K562 (cell line): ENCODE results near the gene AQP2. TPM values are rescaled to one million over a fixed set of nuclear protein-coding genes. Genes with fewer than 3 reads are reported as not detected.

Experiments
- ATAC-seq: fragments of 200-7000 bp; cut with Tn5 transposase; 3 replicates; pipeline ENCODE4 v1.9.1; 2020; ENCODE audit warnings: moderate library complexity
- BruUV-seq: library from RNA; stranded (reverse); fragments of 400-500 nt; replicated peaks from 2 replicates; lab custom pipeline; 2021; lab: Mats Ljungman, UMichigan
- CTCF ChIA-PET: fragments of 300-600 bp; formaldehyde crosslinking; extraction: SDS; loops from one replicate; lab custom pipeline; 2021; ENCODE audit warnings: low intra/inter-chr PET ratio; lab: Yijun Ruan, JAX
- POLR2A ChIA-PET: fragments of 300-600, 350-650 bp; sonication (Branson Sonifier 250); formaldehyde crosslinking; extraction: SDS; loops from one replicate; lab custom pipeline; 2021; ENCODE audit warnings: antibody characterized with exemption, inconsistent platforms; lab: Yijun Ruan, JAX
- DNase-seq, 4 experiments: peaks; one replicate each; pipeline versions ENCODE4 v3.0.0 to v3.0.0-alpha.2; 2011 to 2018; ENCODE audit warnings: low spot score in 3 of 4, mixed read lengths in 3 of 4; ENCODE audit errors: extremely low read depth in 1 of 4
- FAIRE-seq: peaks from 2 replicates; lab custom pipeline; 2011; peaks lifted over from hg19 to GRCh38; lab: Jason Lieb, UNC
- H2AFZ ChIP-seq: 2 replicates; pipeline ENCODE4 v1.6.0; 2011; ENCODE audit warnings: low read depth, low read length, control low read depth, inconsistent platforms
- H3K27ac ChIP-seq: fragments of 200-600 bp; 3 replicates; pipeline ENCODE4 v1.8.0; 2011; ENCODE audit warnings: low read depth, mild to moderate bottlenecking, control low read depth, inconsistent platforms, low read length, moderate library complexity, mixed read lengths; ENCODE audit errors: extremely low read depth
- H3K27me3 ChIP-seq, 2 experiments: fragments of 300-600 bp in 1 of 2; 2 replicates in 1 of 2; 3 replicates in 1 of 2; pipeline versions ENCODE4 v1.6.0 to v1.8.0; 2011; ENCODE audit warnings: inconsistent platforms in 2 of 2, low read length in 2 of 2, mild to moderate bottlenecking in 1 of 2, mixed read lengths in 1 of 2, moderate library complexity in 1 of 2; ENCODE audit not compliant: control insufficient read depth in 2 of 2, insufficient read depth in 2 of 2
- H3K36me3 ChIP-seq: fragments of 300-600 bp; 3 replicates; pipeline ENCODE4 v1.8.0; 2011; ENCODE audit warnings: mild to moderate bottlenecking, low read length, inconsistent platforms; ENCODE audit not compliant: control insufficient read depth, insufficient read depth
- H3K4me1 ChIP-seq, 2 experiments: fragments of 200-600 bp in 1 of 2; replicated peaks in 1 of 2; 2 replicates in 1 of 2; 3 replicates in 1 of 2; pipeline versions ENCODE4 v1.5.1 to v1.8.0; 2011; ENCODE audit warnings: inconsistent platforms in 2 of 2, low read length in 2 of 2, mild to moderate bottlenecking in 1 of 2, mixed read lengths in 1 of 2, moderate library complexity in 1 of 2; ENCODE audit not compliant: control insufficient read depth in 2 of 2, insufficient read depth in 2 of 2
- H3K4me2 ChIP-seq: 2 replicates; pipeline ENCODE4 v1.6.1; 2011; ENCODE audit warnings: low read length, control low read depth, inconsistent platforms, mixed read lengths; ENCODE audit not compliant: insufficient read depth
- H3K4me3 ChIP-seq: fragments of 200-600 bp; sonication (generic), shearing (Covaris generic); 2 replicates; pipeline ENCODE4 v1.5.1; 2016; ENCODE audit warnings: control low read depth, inconsistent platforms
- H3K79me2 ChIP-seq: fragments of 200-600 bp; 3 replicates; pipeline ENCODE4 v1.8.0; 2011; ENCODE audit warnings: low read length, inconsistent platforms; ENCODE audit not compliant: control insufficient read depth, insufficient read depth
- H3K9ac ChIP-seq, 2 experiments: 2 replicates each; pipeline versions ENCODE4 v1.6.0 to v1.6.1; 2011; ENCODE audit warnings: low read depth in 2 of 2, low read length in 2 of 2, control low read depth in 1 of 2, inconsistent platforms in 1 of 2, mild to moderate bottlenecking in 1 of 2, mixed read lengths in 1 of 2; ENCODE audit not compliant: insufficient read depth in 1 of 2
- H3K9me1 ChIP-seq: one replicate; pipeline ENCODE4 v1.6.0; 2011; ENCODE audit warnings: inconsistent platforms, mild to moderate bottlenecking, low read length, moderate library complexity; ENCODE audit not compliant: control insufficient read depth, insufficient read depth
- H3K9me3 ChIP-seq: replicated peaks from 2 replicates; pipeline ENCODE4 v1.5.1; 2011; ENCODE audit warnings: low read depth, low read length, inconsistent platforms; ENCODE audit not compliant: control insufficient read depth, insufficient read depth
- H4K20me1 ChIP-seq: replicated peaks from 2 replicates; pipeline ENCODE4 v1.6.1; 2011; ENCODE audit warnings: low read length, inconsistent platforms, mixed read lengths; ENCODE audit not compliant: control insufficient read depth, insufficient read depth
- MTA1 ChIP-seq: fragments of 450-650 bp; IDR thresholded peaks from 2 replicates; pipeline ENCODE4 v1.6.1; 2017; ENCODE audit warnings: borderline replicate concordance
- PHF8 ChIP-seq: fragments of 200-600 bp; sonication (generic); IDR thresholded peaks from 2 replicates; pipeline ENCODE4 v1.6.1; 2012; ENCODE audit warnings: mixed run types, mild to moderate bottlenecking, inconsistent platforms, low read length, moderate library complexity, borderline replicate concordance
- RAD21 ChIP-seq, 2 experiments: fragments of 250-450 bp in 1 of 2; fragments of 450-650 bp in 1 of 2; sonication (Bioruptor Pico) in 1 of 2; formaldehyde crosslinking in 1 of 2; IDR thresholded peaks in 1 of 2; conservative IDR thresholded peaks in 1 of 2; 2 replicates each; pipeline versions ENCODE4 v1.4.0 to v1.8.0; 2020 to 2022; ENCODE audit warnings: mild to moderate bottlenecking in 2 of 2, moderate library complexity in 1 of 2
- ZFX ChIP-seq: sonication (generic); formaldehyde crosslinking; IDR thresholded peaks from 2 replicates; pipeline ENCODE4 v1.8.0; 2022; ENCODE audit warnings: mild to moderate bottlenecking, missing genetic modification reagents, moderate library complexity
- WGBS: fragments of 100-300 bp; shearing (Covaris generic); methylation state at CpG from one replicate; pipeline ENCODE4 v1.1.6; 2016; ENCODE audit warnings: low coverage, mixed read lengths; ENCODE audit not compliant: insufficient coverage; ENCODE audit errors: missing lambda C conversion rate; 5-methylcytosine and 5-hydroxymethylcytosine counted together
- in situ Hi-C: fragments of 300-500 bp; cut with MboI; formaldehyde crosslinking; loops from 4 replicates; pipeline ENCODE4 v1.15.0; 2018; ENCODE audit warnings: inconsistent platforms, mixed read lengths
- intact Hi-C: fragments of 100-400 bp; cut with micrococcal nuclease; formaldehyde crosslinking; loops from 2 replicates; pipeline ENCODE4 v1.14.2; 2022
- polyA plus RNA-seq, 8 experiments: library from polyadenylated mRNA; depleted of rRNA in 4 of 8; stranded (reverse) in 5 of 8; unstranded in 3 of 8; fragments of >200 nt; fragmentation: Nextera tagmentation in 2 of 8; fragmentation: Illumina TruSeq in 1 of 8; extraction: Ambion mirVana in 2 of 8; extraction: Trizol in 1 of 8; gene quantifications; 2 replicates each; pipeline versions ENCODE4 v1.2.1 to v1.2.3, GENCODE V29; 2011 to 2014; ENCODE audit warnings: inconsistent platforms in 1 of 8, missing spikeins in 1 of 8
- total RNA-seq, 7 experiments: library from RNA; depleted of rRNA in 6 of 7; stranded (reverse); fragments of >200 nt in 6 of 7; fragmentation: Illumina TruSeq in 2 of 7; extraction: Trizol in 2 of 7; gene quantifications; 2 replicates each; pipeline versions ENCODE4 v1.2.1 to v1.2.3, GENCODE V29; 2011 to 2021; ENCODE audit warnings: low replicate concordance in 1 of 7
- TF ChIP-seq, protein P1 (sequence below): fragments of 250-450 bp; sonication (Bioruptor Pico); IDR thresholded peaks from 2 replicates; pipeline ENCODE4 v1.5.0; 2021; ENCODE audit warnings: mild to moderate bottlenecking, moderate library complexity

The AQP2 gene
- total and polyA plus RNA-seq, 9 of the 15 experiments (the other 6 are each of a cell fraction or from before 2014, with no cell fraction given) = not detected

DNA sequence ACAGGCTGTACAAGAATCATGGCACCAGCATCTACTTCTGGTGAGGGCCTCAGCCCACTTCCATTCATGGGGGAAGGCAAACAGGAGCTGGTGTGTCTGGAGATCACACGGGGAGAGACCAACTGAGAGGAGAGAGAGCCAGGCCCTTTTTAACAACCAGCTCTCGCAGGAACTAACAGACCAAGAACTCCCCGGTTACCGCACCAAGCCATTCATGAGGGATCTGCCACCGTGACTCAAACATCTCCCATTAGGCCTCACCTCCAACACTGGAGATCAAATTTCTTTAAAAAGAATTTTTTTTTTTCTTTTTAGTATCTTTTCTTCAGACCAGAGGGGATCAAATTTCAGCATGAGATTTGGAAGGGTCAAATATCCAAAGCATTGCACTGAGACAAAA lies 16.7 kb upstream of the AQP2 start:
- H3K36me3 ChIP-seq = no peaks in the 10 kb centered on the region
- TF ChIP-seq, protein P1, sequence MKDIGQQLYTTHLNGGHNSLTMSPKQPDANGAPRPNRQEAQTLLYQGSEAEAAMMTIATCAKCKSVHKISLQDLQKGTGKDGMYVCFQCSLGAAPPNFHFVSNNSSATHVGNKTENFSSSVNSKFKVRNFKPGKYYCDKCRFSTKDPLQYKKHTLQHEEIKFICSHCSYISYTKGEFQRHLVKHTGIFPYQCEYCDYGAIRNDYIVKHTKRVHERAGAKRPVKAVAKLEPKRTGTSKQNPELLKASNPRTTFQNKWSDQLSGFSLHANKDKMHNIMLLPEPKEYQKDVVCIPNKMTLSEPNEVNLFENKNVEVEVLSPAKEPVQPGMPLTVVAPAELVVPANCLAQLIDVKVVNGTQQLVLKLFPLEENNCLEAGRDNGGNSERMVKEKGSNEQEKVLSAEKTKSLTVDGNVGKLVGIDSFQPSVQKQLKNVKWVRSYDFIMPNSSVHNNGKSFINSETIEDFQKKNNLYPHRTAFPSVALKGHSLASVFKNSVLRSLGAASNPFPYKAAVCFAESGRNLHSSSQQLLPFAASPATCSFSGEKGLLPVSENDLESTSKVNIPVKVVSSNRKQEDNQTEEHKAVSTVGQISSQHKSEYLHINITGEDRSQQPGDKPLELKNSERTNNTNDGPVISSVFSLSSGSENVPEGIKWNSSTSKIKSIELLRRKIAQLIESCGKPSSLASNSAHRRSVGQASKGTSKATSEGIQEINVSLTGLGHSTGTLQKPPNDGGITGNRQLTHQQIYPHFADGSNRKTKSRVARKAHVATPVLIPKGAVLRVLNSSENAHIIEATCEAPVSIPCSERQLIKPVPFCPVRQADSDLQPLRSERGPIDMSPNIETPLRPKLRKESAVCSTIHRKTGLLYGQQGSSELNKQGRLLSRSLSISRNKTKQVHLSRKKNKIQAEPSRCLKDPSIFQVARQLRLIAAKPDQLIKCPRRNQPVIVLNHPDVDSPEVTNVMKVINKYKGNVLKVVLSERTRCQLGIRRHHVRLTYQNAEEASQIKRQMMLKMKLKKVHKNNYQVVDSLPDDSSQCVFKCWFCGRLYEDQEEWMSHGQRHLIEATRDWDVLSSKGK (CRISPR knock-in tag) = no peak
- TF ChIP-seq ZFX (CRISPR knock-in tag) = 0 out of 2 replicates have a peak, but pooled peaks have one; percentile 15
- TF ChIP-seq MTA1 = no peak
- TF ChIP-seq PHF8 = peak; percentile 11; the same call in 1 of the 2 replicates
- TF ChIP-seq RAD21 (CRISPR knock-in tag; conservative IDR thresholded peaks at IDR 0.05 in 1 of 2, IDR thresholded peaks at IDR 0.05 in 1 of 2) = no peak
- no peaks in the 10 kb centered on the region; a peak in 1 of 5 replicates for H3K4me1 ChIP-seq
- no peaks in the 10 kb centered on the region for H3K9me3 ChIP-seq
- WGBS = 32% methylated on average over 5 of the region's 5 CpGs
- in situ Hi-C loops = no loop called here
- H3K9ac ChIP-seq = no peak overlapping the region
- peak overlapping the region; percentile 64 for H2AFZ ChIP-seq
- ATAC-seq (no peak), FAIRE-seq (no peak), DNase-seq (no peak)
- intact Hi-C loops = no loop called here
- H3K9me1 ChIP-seq = no peaks in the 10 kb centered on the region
- H3K27ac ChIP-seq = no peak overlapping the region
- CTCF ChIA-PET = no interaction called here
- no peaks in the 10 kb centered on the region for H4K20me1 ChIP-seq
- H3K4me3 ChIP-seq = no peak overlapping the region
- BruUV-seq = no TSS peak
- no peaks in the 10 kb centered on the region for H3K79me2 ChIP-seq
- POLR2A ChIA-PET = interaction anchor here (1.0 to 3.4 kb wide), 2 partner anchors 12 to 16 kb away, joined by 3 to 12 read pairs; no protein-coding TSS in a partner anchor
- H3K27me3 ChIP-seq = peaks cover 6 to 8% of the 10 kb centered on the region in 2 experiments; a peak in 2 of 5 replicates
- no peak overlapping the region for H3K4me2 ChIP-seq
